Measurements from ENCODE around the gene RRAGD.

RRAGD gene

GRCh38 chr6:89347825-89348224, 64.2 kb downstream of the RRAGD start:
- no peak for DNase-seq

- no peak for DNase-seq
These were observed 65.6 kb downstream of the RRAGD start for GRCh38 chr6:89346433-89346832.

GRCh38 chr6:89339565-89339964, 72.5 kb downstream of the RRAGD start:
- no peak for DNase-seq

GRCh38 chr6:89335164-89335563, 76.9 kb downstream of the RRAGD start:
- DNase-seq: no peak

GRCh38 chr6:89330910-89331309, 81.2 kb downstream of the RRAGD start:
- DNase-seq: no peak

GRCh38 chr6:89328976-89329375, 83.1 kb downstream of the RRAGD start:
- DNase-seq: no peak

- DNase-seq: no peak
These were observed 87.8 kb downstream of the RRAGD start for GRCh38 chr6:89324304-89324703.

- no peak for DNase-seq
These were observed 88.5 kb downstream of the RRAGD start for GRCh38 chr6:89323511-89323971.

GRCh38 chr6:89321131-89321970, 90.7 kb downstream of the RRAGD start:
- peak in 1 of 58 donors; percentile 26 for DNase-seq

- DNase-seq: no peak
These were observed 92.0 kb downstream of the RRAGD start for GRCh38 chr6:89320012-89320559.

GRCh38 chr6:89317067-89317466, 95.0 kb downstream of the RRAGD start:
- no peak for DNase-seq

- DNase-seq: no peak
These were observed 96.7 kb downstream of the RRAGD start, which contains the start of gene GABRR2 for GRCh38 chr6:89315249-89315885. TSS of gene GABRR2 (minus strand) at chr6:89315299. CDS start at chr6:89315165, 134 bp downstream.

- no peak for DNase-seq
These were observed 97.4 kb downstream of the RRAGD start for GRCh38 chr6:89314692-89315091.
